COR-L47 (cell line): Measurements from ENCODE around the gene STMN3.
"Not testable (repeated sequence)": the region's sequence is repeated elsewhere in the genome, so short reads cannot be mapped to it uniquely, and the experiment has no call there.

Experiments used
- DNase-seq: peaks from one replicate; lab custom pipeline; 2025; lab: John Stamatoyannopoulos, UW

STMN3 gene

GRCh38 chr20:63635431-63636141 is 17.6 kb downstream of the STMN3 start:
- no peak for DNase-seq

GRCh38 chr20:63633732-63634131 is 19.5 kb downstream of the STMN3 start:
- no peak for DNase-seq

- not testable (repeated sequence) for DNase-seq
Observed at GRCh38 chr20:63631426-63631825, 21.8 kb downstream of the STMN3 start.

GRCh38 chr20:63630956-63631355 is 22.3 kb downstream of the STMN3 start:
- not testable (repeated sequence) for DNase-seq

- peak; percentile 82 for DNase-seq
Observed at GRCh38 chr20:63628246-63628975, 24.8 kb downstream of the STMN3 start.

GRCh38 chr20:63627751-63628245 is 25.4 kb downstream of the STMN3 start:
- no peak for DNase-seq

GRCh38 chr20:63627129-63627750 is 26.0 kb downstream of the STMN3 start:
- peak; percentile 94 for DNase-seq

GRCh38 chr20:63626424-63627128 is 26.6 kb downstream of the STMN3 start, which contains the start of gene GMEB2:
Gene GMEB2, minus strand, starts transcription at chr20:63627101. Its CDS starts 7,704 bp downstream, at chr20:63619397.
- peak; percentile 84 for DNase-seq

GRCh38 chr20:63625771-63626423 is 27.3 kb downstream of the STMN3 start:
- no peak for DNase-seq

- no peak for DNase-seq
Observed at GRCh38 chr20:63624486-63624885, 28.7 kb downstream of the STMN3 start.

- DNase-seq, result no peak
Observed at GRCh38 chr20:63622732-63623131, 30.5 kb downstream of the STMN3 start.

- DNase-seq, result no peak
Observed at GRCh38 chr20:63622096-63622495, 31.1 kb downstream of the STMN3 start.

GRCh38 chr20:63620991-63621390 is 32.2 kb downstream of the STMN3 start:
- no peak for DNase-seq

- DNase-seq, result no peak
Observed at GRCh38 chr20:63619505-63619904, 33.7 kb downstream of the STMN3 start.

- no peak for DNase-seq
Observed at GRCh38 chr20:63619086-63619485, 34.1 kb downstream of the STMN3 start.

GRCh38 chr20:63618291-63618980 is 34.8 kb downstream of the STMN3 start:
- DNase-seq, result no peak

- DNase-seq, result no peak
Observed at GRCh38 chr20:63617876-63618265, 35.4 kb downstream of the STMN3 start.

GRCh38 chr20:63617092-63617875 is 35.9 kb downstream of the STMN3 start:
- no peak for DNase-seq

- DNase-seq, result not testable (repeated sequence)
Observed at GRCh38 chr20:63613863-63614594, 39.2 kb downstream of the STMN3 start.
